VCaP (cell line): ENCODE results near the gene TENM4.

Experiments
- H3K27ac ChIP-seq: fragments of 450-650 bp; 2 replicates; pipeline ENCODE4 v1.5.1; 2017
- TF ChIP-seq, protein P1 (sequence below): fragments of 450-650 bp; conservative IDR thresholded peaks from 2 replicates; pipeline ENCODE4 v1.5.1; 2017; ENCODE audit warnings: mild to moderate bottlenecking, moderate library complexity

The TENM4 gene

DNA sequence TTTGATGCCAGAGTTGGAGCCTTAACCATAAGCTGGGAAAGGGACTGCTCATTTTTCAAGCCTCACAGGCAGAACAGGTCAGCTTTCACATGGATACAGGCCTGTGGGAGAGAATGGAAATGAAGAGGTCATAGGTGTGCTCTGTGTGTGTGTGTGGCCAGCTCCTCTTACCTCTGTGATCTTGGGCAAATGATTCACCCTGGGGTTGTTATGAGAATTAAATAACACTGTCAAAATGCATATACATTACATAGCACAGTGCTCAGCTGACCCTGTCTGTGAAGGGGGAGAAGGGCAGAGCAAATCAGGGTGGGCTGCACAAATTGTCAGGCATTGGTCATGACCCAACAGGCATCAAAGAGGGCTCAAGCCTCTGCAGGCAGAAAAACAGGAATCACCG is 372.5 kb downstream of the TENM4 start:
- TF ChIP-seq, protein P1, sequence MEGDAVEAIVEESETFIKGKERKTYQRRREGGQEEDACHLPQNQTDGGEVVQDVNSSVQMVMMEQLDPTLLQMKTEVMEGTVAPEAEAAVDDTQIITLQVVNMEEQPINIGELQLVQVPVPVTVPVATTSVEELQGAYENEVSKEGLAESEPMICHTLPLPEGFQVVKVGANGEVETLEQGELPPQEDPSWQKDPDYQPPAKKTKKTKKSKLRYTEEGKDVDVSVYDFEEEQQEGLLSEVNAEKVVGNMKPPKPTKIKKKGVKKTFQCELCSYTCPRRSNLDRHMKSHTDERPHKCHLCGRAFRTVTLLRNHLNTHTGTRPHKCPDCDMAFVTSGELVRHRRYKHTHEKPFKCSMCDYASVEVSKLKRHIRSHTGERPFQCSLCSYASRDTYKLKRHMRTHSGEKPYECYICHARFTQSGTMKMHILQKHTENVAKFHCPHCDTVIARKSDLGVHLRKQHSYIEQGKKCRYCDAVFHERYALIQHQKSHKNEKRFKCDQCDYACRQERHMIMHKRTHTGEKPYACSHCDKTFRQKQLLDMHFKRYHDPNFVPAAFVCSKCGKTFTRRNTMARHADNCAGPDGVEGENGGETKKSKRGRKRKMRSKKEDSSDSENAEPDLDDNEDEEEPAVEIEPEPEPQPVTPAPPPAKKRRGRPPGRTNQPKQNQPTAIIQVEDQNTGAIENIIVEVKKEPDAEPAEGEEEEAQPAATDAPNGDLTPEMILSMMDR, result no peak
- no peak overlapping the region for H3K27ac ChIP-seq

DNA sequence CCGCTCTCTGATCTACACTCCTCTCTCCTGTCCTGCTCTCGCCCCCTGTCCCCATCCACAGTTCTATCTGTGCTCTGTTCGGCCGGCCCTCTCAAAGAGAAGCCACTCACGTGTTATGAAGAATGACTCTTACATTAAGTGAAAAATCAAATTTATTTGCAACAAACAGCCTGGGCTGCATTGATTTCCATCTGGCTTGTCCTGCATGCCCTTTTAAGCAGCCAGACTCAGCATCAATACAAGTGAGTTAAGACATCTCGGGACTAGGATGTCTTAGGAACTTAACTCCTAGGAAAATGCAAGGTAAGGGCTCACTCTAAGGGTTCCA is 373.5 kb downstream of the TENM4 start:
- H3K27ac ChIP-seq, result no peak overlapping the region
- TF ChIP-seq, protein P1, result no peak

DNA sequence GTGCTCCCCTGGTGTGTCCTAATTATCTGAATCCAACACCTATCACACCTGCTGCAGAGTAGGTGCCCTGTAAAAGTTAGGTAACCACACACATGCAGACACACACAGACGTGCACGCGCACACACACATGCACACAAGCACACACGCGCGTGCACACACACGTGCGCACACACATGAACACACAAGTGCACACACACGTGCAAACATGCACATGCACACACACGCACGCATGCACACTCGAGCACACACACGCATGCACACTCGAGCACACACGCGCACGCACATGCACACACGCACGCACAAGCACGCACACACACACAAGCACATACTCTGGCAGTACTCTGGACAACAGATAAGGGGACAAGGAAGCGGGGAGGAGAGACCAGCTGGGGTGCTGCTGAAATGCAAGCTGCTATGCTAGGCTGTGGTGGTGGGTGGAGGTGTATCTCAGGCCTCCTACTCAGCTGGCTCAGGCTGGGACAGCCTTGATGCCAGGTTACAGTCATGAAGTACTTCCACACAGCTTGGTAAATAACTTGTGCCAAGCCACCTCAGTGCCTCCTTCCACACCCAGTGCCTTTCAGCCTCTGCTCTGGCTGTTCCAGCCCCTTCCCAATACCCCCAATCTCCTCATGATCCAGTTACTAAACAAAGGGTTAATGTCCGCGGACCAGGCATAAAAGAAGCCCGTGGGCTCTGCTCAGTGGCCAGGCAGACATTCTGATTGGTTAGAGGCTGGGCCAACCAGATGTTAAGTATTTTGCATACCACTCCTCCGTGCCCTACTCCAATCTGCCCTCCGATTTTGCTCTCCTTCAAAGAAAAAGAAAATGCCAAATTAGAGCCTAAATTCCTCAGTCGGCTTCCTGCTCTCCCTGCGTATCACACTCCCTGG is 374.1 kb downstream of the TENM4 start:
- TF ChIP-seq, protein P1, result no peak
- H3K27ac ChIP-seq, result no peak overlapping the region

- TF ChIP-seq, protein P1, result peak; percentile 67
- no peak overlapping the region for H3K27ac ChIP-seq
These were observed 377.7 kb downstream of the TENM4 start for GRCh38 chr11:79062814-79063762.

GRCh38 chr11:79060081-79060953 is 380.5 kb downstream of the TENM4 start:
- TF ChIP-seq, protein P1, result no peak
- peak overlapping the region; percentile 19 for H3K27ac ChIP-seq

- TF ChIP-seq, protein P1, result no peak
These were observed 381.7 kb downstream of the TENM4 start for GRCh38 chr11:79059141-79059540.

More at GRCh38 chr11:79059141-79059540, 381.7 kb downstream of the TENM4 start:
- H3K27ac ChIP-seq, result no peak overlapping the region
